ENCODE measurements around the gene OSBP.
A peak's percentile ranks its signal among the peaks of the same experiment; 100 is the strongest.

OSBP gene

GRCh38 chr11:59616396-59616982, 915 bp upstream of the OSBP start:
- H3K4me3 ChIP-seq (replicated peaks; ENCODE audit: insufficient read depth, low read length): peak overlapping the region; percentile 41
- H3K27me3 ChIP-seq (ENCODE audit: insufficient read depth, poor library complexity, severe bottlenecking): no peaks in the 10 kb centered on the region
- no peak for DNase-seq (ENCODE audit: low read depth in 1 of 2, low spot score in 1 of 2)
- H3K27ac ChIP-seq (replicated peaks): peak overlapping the region; percentile 77
- TF ChIP-seq, protein P1, sequence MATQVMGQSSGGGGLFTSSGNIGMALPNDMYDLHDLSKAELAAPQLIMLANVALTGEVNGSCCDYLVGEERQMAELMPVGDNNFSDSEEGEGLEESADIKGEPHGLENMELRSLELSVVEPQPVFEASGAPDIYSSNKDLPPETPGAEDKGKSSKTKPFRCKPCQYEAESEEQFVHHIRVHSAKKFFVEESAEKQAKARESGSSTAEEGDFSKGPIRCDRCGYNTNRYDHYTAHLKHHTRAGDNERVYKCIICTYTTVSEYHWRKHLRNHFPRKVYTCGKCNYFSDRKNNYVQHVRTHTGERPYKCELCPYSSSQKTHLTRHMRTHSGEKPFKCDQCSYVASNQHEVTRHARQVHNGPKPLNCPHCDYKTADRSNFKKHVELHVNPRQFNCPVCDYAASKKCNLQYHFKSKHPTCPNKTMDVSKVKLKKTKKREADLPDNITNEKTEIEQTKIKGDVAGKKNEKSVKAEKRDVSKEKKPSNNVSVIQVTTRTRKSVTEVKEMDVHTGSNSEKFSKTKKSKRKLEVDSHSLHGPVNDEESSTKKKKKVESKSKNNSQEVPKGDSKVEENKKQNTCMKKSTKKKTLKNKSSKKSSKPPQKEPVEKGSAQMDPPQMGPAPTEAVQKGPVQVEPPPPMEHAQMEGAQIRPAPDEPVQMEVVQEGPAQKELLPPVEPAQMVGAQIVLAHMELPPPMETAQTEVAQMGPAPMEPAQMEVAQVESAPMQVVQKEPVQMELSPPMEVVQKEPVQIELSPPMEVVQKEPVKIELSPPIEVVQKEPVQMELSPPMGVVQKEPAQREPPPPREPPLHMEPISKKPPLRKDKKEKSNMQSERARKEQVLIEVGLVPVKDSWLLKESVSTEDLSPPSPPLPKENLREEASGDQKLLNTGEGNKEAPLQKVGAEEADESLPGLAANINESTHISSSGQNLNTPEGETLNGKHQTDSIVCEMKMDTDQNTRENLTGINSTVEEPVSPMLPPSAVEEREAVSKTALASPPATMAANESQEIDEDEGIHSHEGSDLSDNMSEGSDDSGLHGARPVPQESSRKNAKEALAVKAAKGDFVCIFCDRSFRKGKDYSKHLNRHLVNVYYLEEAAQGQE (IDR thresholded peaks at IDR 0.05; ENCODE audit: insufficient replicate concordance, low read depth): peak; percentile 45
- TF ChIP-seq SPI1 (IDR thresholded peaks at IDR 0.05; ENCODE audit: borderline replicate concordance, low read depth): no peak
- no peak for TF ChIP-seq CTCF (IDR thresholded peaks at IDR 0.05; ENCODE audit: insufficient read depth, low read length)
- TF ChIP-seq POLR2AphosphoS5 (IDR thresholded peaks at IDR 0.05; ENCODE audit: low read depth): peak; percentile 42; the same call in 1 of the 2 replicates
- no peak for TF ChIP-seq GABPA (IDR thresholded peaks at IDR 0.05; ENCODE audit: low read depth)

DNA sequence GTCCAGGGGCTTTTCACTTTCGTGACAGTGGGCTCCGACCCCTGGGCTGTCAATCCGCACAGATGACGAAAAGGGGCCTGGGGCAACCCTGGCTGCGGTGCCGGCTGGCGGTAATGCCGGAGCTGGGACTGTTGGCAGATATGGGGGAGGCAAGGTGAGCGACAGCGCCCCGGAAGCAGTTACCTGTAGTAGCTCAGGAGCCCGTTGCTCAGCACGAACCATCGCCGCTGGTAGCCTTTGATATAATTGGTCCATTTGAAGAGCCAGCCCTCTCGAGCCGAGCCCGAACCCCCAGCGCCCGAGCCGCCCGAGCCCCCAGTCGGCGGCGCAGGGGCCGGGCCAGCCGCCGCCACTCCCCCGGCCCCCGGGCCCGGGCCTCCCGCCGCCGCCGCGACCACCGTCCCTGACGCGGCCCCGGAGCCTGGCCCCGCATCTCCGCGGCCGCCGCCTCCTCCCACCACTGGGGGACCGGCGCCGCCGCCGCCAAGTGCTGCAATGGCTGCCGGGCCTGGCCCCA, 396 bp downstream of the OSBP start:
- peak in 1 of 2 experiments; percentile 25 for DNase-seq (ENCODE audit: low read depth in 1 of 2, low spot score in 1 of 2)
- TF ChIP-seq CTCF (IDR thresholded peaks at IDR 0.05; ENCODE audit: insufficient read depth, low read length): no peak
- TF ChIP-seq POLR2AphosphoS5 (IDR thresholded peaks at IDR 0.05; ENCODE audit: low read depth): no peak
- no peak for TF ChIP-seq SPI1 (IDR thresholded peaks at IDR 0.05; ENCODE audit: borderline replicate concordance, low read depth)
- peak; percentile 31; the same call in 1 of the 2 replicates for TF ChIP-seq GABPA (IDR thresholded peaks at IDR 0.05; ENCODE audit: low read depth)
- TF ChIP-seq, protein P1 (IDR thresholded peaks at IDR 0.05; ENCODE audit: insufficient replicate concordance, low read depth): peak; percentile 34
- Histone ChIP-seq H3K27me3 (ENCODE audit: insufficient read depth, poor library complexity, severe bottlenecking) (no peaks in the 10 kb centered on the region), H3K27ac (replicated peaks) (peak overlapping the region; percentile 63), H3K4me3 (replicated peaks; ENCODE audit: insufficient read depth, low read length) (peak overlapping the region; percentile 98)

- no peak for TF ChIP-seq GABPA (IDR thresholded peaks at IDR 0.05; ENCODE audit: low read depth)
- no peak for TF ChIP-seq CTCF (IDR thresholded peaks at IDR 0.05; ENCODE audit: insufficient read depth, low read length)
- no peak for TF ChIP-seq POLR2AphosphoS5 (IDR thresholded peaks at IDR 0.05; ENCODE audit: low read depth)
- TF ChIP-seq, protein P1 (IDR thresholded peaks at IDR 0.05; ENCODE audit: insufficient replicate concordance, low read depth): no peak
- TF ChIP-seq SPI1 (IDR thresholded peaks at IDR 0.05; ENCODE audit: borderline replicate concordance, low read depth): no peak
- DNase-seq (ENCODE audit: low read depth in 1 of 2, low spot score in 1 of 2): no peak
- Histone ChIP-seq H3K27me3 (ENCODE audit: insufficient read depth, poor library complexity, severe bottlenecking) (no peaks in the 10 kb centered on the region), H3K27ac (replicated peaks) (peak overlapping the region; percentile 63), H3K4me3 (replicated peaks; ENCODE audit: insufficient read depth, low read length) (peak overlapping the region; percentile 98)
Measured at GRCh38 chr11:59614277-59615119, 1.1 kb downstream of the OSBP start.
